ENCODE results near the gene PAFAH1B1.

DNA sequence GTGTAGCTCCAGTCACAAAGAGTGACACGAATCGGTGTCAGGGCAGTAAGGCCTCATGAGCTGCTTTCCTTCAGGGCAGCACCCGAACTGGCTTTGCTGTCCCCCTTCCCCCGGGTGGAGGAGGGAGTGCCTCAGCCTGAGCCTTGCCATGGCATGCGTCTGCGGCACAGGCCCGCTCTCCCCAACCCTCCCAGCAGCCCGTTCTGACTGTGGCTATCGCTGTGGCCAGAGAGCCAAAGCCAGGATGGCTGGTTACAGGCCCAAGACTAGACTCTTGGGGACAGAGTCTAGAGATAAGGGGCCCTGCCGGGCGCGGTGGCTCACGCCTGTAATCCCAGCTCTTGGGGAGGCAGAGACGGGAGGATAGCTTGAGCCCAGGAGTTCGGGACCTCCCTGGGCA lies 92.2 kb downstream of the PAFAH1B1 start:
- TF ChIP-seq, protein P1, sequence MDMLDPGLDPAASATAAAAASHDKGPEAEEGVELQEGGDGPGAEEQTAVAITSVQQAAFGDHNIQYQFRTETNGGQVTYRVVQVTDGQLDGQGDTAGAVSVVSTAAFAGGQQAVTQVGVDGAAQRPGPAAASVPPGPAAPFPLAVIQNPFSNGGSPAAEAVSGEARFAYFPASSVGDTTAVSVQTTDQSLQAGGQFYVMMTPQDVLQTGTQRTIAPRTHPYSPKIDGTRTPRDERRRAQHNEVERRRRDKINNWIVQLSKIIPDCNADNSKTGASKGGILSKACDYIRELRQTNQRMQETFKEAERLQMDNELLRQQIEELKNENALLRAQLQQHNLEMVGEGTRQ (IDR thresholded peaks at IDR 0.05), result no peak
- TF ChIP-seq ESRRA (IDR thresholded peaks at IDR 0.05; ENCODE audit: borderline replicate concordance, low read length), result no peak
- no peak for TF ChIP-seq HOXA7 (CRISPR knock-in tag; IDR thresholded peaks at IDR 0.05)
- TF ChIP-seq, protein P2, sequence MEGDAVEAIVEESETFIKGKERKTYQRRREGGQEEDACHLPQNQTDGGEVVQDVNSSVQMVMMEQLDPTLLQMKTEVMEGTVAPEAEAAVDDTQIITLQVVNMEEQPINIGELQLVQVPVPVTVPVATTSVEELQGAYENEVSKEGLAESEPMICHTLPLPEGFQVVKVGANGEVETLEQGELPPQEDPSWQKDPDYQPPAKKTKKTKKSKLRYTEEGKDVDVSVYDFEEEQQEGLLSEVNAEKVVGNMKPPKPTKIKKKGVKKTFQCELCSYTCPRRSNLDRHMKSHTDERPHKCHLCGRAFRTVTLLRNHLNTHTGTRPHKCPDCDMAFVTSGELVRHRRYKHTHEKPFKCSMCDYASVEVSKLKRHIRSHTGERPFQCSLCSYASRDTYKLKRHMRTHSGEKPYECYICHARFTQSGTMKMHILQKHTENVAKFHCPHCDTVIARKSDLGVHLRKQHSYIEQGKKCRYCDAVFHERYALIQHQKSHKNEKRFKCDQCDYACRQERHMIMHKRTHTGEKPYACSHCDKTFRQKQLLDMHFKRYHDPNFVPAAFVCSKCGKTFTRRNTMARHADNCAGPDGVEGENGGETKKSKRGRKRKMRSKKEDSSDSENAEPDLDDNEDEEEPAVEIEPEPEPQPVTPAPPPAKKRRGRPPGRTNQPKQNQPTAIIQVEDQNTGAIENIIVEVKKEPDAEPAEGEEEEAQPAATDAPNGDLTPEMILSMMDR (IDR thresholded peaks at IDR 0.05), result no peak
- TF ChIP-seq, protein P3, sequence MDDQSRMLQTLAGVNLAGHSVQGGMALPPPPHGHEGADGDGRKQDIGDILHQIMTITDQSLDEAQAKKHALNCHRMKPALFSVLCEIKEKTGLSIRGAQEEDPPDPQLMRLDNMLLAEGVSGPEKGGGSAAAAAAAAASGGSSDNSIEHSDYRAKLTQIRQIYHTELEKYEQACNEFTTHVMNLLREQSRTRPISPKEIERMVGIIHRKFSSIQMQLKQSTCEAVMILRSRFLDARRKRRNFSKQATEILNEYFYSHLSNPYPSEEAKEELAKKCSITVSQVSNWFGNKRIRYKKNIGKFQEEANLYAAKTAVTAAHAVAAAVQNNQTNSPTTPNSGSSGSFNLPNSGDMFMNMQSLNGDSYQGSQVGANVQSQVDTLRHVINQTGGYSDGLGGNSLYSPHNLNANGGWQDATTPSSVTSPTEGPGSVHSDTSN (IDR thresholded peaks at IDR 0.05), result no peak
- no peak for TF ChIP-seq CHD2 (IDR thresholded peaks at IDR 0.05; ENCODE audit: low read length, partially characterized antibody)
- TF ChIP-seq POLR2A (IDR thresholded peaks at IDR 0.05; ENCODE audit: low read length), result no peak
- TF ChIP-seq SMC3 (IDR thresholded peaks at IDR 0.05), result no peak
- no peak for TF ChIP-seq MAFK (IDR thresholded peaks at IDR 0.05; ENCODE audit: partially characterized antibody)
- TF ChIP-seq EP300 (IDR thresholded peaks at IDR 0.05), result no peak
- TF ChIP-seq, protein P4, sequence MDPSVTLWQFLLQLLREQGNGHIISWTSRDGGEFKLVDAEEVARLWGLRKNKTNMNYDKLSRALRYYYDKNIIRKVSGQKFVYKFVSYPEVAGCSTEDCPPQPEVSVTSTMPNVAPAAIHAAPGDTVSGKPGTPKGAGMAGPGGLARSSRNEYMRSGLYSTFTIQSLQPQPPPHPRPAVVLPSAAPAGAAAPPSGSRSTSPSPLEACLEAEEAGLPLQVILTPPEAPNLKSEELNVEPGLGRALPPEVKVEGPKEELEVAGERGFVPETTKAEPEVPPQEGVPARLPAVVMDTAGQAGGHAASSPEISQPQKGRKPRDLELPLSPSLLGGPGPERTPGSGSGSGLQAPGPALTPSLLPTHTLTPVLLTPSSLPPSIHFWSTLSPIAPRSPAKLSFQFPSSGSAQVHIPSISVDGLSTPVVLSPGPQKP (IDR thresholded peaks at IDR 0.05; ENCODE audit: low read depth, low read length), result no peak
